HEK293 (cell line): ENCODE results near the gene AIG1.

ENCODE experiments used
- CTCF ChIA-PET: fragments of 350-600 bp; formaldehyde crosslinking; extraction: SDS; loops from one replicate; lab custom pipeline; 2021; ENCODE audit warnings: antibody characterized with exemption; lab: Yijun Ruan, JAX
- POLR2A ChIA-PET: fragments of 300-600 bp; formaldehyde crosslinking; extraction: SDS; loops from one replicate; lab custom pipeline; 2020; ENCODE audit warnings: antibody characterized with exemption, inconsistent platforms; lab: Yijun Ruan, JAX
- H3K27ac ChIP-seq: fragments of 200-500 bp; sonication (Bioruptor generic); 2 replicates; pipeline ENCODE4 v1.5.1; 2014; ENCODE audit warnings: low read depth, low read length, control low read depth, inconsistent platforms; ENCODE audit errors: extremely low read depth
- H3K36me3 ChIP-seq, 2 experiments: fragments of 200-500 bp in 1 of 2; sonication (Bioruptor generic) in 1 of 2; 1 replicate in 1 of 2; 2 replicates in 1 of 2; pipeline ENCODE4 v1.5.1; 2014 to 2017; ENCODE audit warnings: inconsistent platforms in 2 of 2, low read length in 2 of 2; ENCODE audit not compliant: control insufficient read depth in 2 of 2, insufficient read depth in 1 of 2
- H3K4me1 ChIP-seq: fragments of 200-500 bp; sonication (Bioruptor generic); 2 replicates; pipeline ENCODE4 v1.5.1; 2014; ENCODE audit warnings: mild to moderate bottlenecking, low read length, inconsistent platforms; ENCODE audit not compliant: control insufficient read depth, insufficient read depth
- H3K4me3 ChIP-seq: 2 replicates; pipeline ENCODE4 v1.5.1; 2011; ENCODE audit warnings: low read depth, mild to moderate bottlenecking, control low read depth, low read length, moderate library complexity
- H3K9me3 ChIP-seq: fragments of 200-500 bp; sonication (Bioruptor generic); 2 replicates; pipeline ENCODE4 v1.5.1; 2014; ENCODE audit warnings: low read depth, low read length, inconsistent platforms; ENCODE audit not compliant: control insufficient read depth, insufficient read depth
- KLF1 ChIP-seq: fragments of 450-650 bp; formaldehyde crosslinking; IDR thresholded peaks from 2 replicates; pipeline ENCODE4 v1.5.1; 2016; ENCODE audit warnings: missing biosample characterization, missing genetic modification characterization
- PRDM1 ChIP-seq: fragments of 450-650 bp; formaldehyde crosslinking; IDR thresholded peaks from 2 replicates; pipeline ENCODE4; 2016; ENCODE audit warnings: missing biosample characterization, missing genetic modification characterization
- REPIN1 ChIP-seq: fragments of 450-650 bp; formaldehyde crosslinking; IDR thresholded peaks from 2 replicates; pipeline ENCODE4 v1.5.1; 2017; ENCODE audit warnings: missing biosample characterization, missing genetic modification characterization, low read depth
- SALL2 ChIP-seq: fragments of 450-650 bp; formaldehyde crosslinking; IDR thresholded peaks from 2 replicates; pipeline ENCODE4 v1.5.0; 2017; ENCODE audit warnings: missing biosample characterization, mild to moderate bottlenecking, missing genetic modification characterization, borderline replicate concordance
- SCRT2 ChIP-seq: fragments of 450-650 bp; formaldehyde crosslinking; IDR thresholded peaks from 2 replicates; pipeline ENCODE4 v1.5.1; 2016; ENCODE audit warnings: missing biosample characterization, missing genetic modification characterization
- SP2 ChIP-seq: fragments of 450-650 bp; formaldehyde crosslinking; IDR thresholded peaks from 2 replicates; pipeline ENCODE4 v1.5.1; 2016; ENCODE audit warnings: missing biosample characterization, missing genetic modification characterization
- ZBTB1 ChIP-seq: fragments of 450-650 bp; formaldehyde crosslinking; IDR thresholded peaks from 2 replicates; pipeline ENCODE4 v1.5.1; 2016; ENCODE audit warnings: missing biosample characterization, missing genetic modification characterization
- ZFP41 ChIP-seq: fragments of 450-650 bp; formaldehyde crosslinking; IDR thresholded peaks from 2 replicates; pipeline ENCODE4 v1.5.1; 2016; ENCODE audit warnings: missing biosample characterization, missing genetic modification characterization, borderline replicate concordance
- ZNF112 ChIP-seq: fragments of 450-650 bp; formaldehyde crosslinking; IDR thresholded peaks from 2 replicates; pipeline ENCODE4 v1.5.0; 2017; ENCODE audit warnings: missing biosample characterization, missing genetic modification characterization
- ZNF48 ChIP-seq: fragments of 450-650 bp; formaldehyde crosslinking; IDR thresholded peaks from 2 replicates; pipeline ENCODE4 v1.5.1; 2016; ENCODE audit warnings: missing biosample characterization, missing genetic modification characterization
- ZNF549 ChIP-seq: fragments of 450-650 bp; IDR thresholded peaks from 2 replicates; pipeline ENCODE4 v1.5.1; 2018; ENCODE audit warnings: missing biosample characterization, missing genetic modification characterization, mild to moderate bottlenecking, inconsistent platforms, moderate library complexity
- ZNF610 ChIP-seq: fragments of 450-650 bp; formaldehyde crosslinking; IDR thresholded peaks from 2 replicates; pipeline ENCODE4 v1.5.1; 2016; ENCODE audit warnings: missing biosample characterization, missing genetic modification characterization, borderline replicate concordance
- ZNF621 ChIP-seq: fragments of 450-650 bp; formaldehyde crosslinking; IDR thresholded peaks from 2 replicates; pipeline ENCODE4 v1.5.1; 2017; ENCODE audit warnings: missing biosample characterization, missing genetic modification characterization
- ZNF623 ChIP-seq: fragments of 450-650 bp; formaldehyde crosslinking; IDR thresholded peaks from 2 replicates; pipeline ENCODE4 v1.5.1; 2016; ENCODE audit warnings: missing biosample characterization, missing genetic modification characterization
- ZNF626 ChIP-seq: fragments of 450-650 bp; sonication (Bioruptor Pico); formaldehyde crosslinking; IDR thresholded peaks from 2 replicates; pipeline ENCODE4 v1.5.1; 2018; ENCODE audit warnings: missing biosample characterization, missing genetic modification characterization, inconsistent platforms
- ZNF830 ChIP-seq: fragments of 450-650 bp; IDR thresholded peaks from 2 replicates; pipeline ENCODE4 v1.5.0; 2018; ENCODE audit warnings: missing biosample characterization, missing genetic modification characterization, low read depth, mild to moderate bottlenecking, moderate library complexity
- ZXDB ChIP-seq: fragments of 450-650 bp; formaldehyde crosslinking; IDR thresholded peaks from 2 replicates; pipeline ENCODE4 v1.5.1; 2016; ENCODE audit warnings: missing biosample characterization, missing genetic modification characterization
- TF ChIP-seq, protein P1 (sequence below): fragments of 450-650 bp; formaldehyde crosslinking; IDR thresholded peaks from 2 replicates; pipeline ENCODE4 v1.5.1; 2016; ENCODE audit warnings: missing biosample characterization, missing genetic modification characterization
- TF ChIP-seq, protein P2 (sequence below): fragments of 450-650 bp; formaldehyde crosslinking; IDR thresholded peaks from 2 replicates; pipeline ENCODE4 v1.5.1; 2016; ENCODE audit warnings: missing biosample characterization, missing genetic modification characterization
- TF ChIP-seq, protein P3 (sequence below): fragments of 450-650 bp; formaldehyde crosslinking; IDR thresholded peaks from 2 replicates; pipeline ENCODE4 v1.5.0; 2017; ENCODE audit warnings: missing biosample characterization, missing genetic modification characterization, borderline replicate concordance

The AIG1 gene

DNA sequence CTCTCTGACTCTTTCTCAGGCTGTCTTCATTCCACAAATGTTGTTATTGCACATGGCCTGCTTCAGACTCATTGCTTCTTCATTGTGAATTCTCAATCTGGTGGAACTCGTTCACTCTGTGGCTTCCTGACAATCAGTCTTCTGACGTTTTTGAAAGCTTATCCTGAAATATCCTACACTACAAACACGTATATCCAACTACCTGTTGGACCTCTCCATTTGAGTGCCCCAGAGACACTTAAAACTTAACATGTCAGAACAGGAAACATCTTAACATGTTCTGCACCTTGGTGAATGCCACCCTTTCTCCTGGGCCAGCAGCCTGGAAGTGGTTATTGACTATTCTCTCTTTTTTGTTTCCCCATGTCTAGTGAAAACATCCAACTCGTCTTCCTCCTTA is 50.8 kb downstream of the AIG1 start:
- CTCF ChIA-PET, result no interaction called here
- H3K27ac ChIP-seq, result no peak overlapping the region
- TF ChIP-seq ZNF626, result no peak
- TF ChIP-seq ZXDB (tag by site-specific recombination), result no peak
- no peak for TF ChIP-seq ZNF549
- TF ChIP-seq ZNF112 (tag by site-specific recombination), result no peak
- TF ChIP-seq SCRT2 (tag by site-specific recombination), result peak; percentile 60
- TF ChIP-seq, protein P1, sequence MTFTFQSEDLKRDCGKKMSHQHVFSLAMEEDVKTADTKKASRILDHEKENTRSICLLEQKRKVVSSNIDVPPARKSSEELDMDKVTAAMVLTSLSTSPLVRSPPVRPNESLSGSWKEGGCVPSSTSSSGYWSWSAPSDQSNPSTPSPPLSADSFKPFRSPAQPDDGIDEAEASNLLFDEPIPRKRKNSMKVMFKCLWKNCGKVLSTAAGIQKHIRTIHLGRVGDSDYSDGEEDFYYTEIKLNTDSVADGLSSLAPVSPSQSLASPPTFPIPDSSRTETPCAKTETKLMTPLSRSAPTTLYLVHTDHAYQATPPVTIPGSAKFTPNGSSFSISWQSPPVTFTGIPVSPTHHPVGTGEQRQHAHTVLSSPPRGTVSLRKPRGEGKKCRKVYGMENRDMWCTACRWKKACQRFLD (tag by site-specific recombination), result no peak
- no peak for TF ChIP-seq PRDM1
- no peak for TF ChIP-seq SALL2
- no peaks in the 10 kb centered on the region for H3K36me3 ChIP-seq
- POLR2A ChIA-PET, result no interaction called here
- H3K9me3 ChIP-seq, result no peaks in the 10 kb centered on the region
- no peak overlapping the region for H3K4me3 ChIP-seq
- no peaks in the 10 kb centered on the region for H3K4me1 ChIP-seq

DNA sequence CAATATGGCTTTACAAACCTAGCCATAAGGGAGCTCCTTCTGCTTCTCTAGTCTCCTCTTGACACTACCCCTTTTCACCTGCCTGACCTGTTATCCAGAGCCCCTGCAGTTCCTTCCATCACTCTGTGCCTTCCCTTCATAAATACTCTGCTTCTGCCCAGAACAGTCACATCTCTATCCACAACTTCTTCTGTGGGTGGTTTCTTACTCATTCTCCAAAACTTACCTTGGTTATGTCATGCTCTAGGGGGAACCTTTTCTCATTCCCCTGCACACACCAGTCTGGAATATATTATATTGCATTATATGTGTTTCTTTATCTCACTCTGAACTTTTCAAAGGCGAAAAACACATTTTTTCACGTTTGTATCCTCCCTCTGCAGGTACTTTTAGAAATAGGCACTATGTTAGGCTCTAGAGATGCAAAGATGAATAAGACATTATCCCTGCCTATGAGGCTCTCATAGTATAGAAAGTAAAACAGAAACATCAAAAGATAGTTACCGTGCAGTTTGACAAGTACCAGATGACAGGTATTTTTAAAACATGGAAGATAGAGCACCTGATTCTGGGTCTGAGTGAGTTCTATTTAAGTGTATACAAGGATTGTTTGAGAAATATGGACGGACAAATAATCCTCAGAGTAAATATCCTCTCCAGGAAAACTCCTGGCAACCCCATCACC is 51.5 kb downstream of the AIG1 start:
- POLR2A ChIA-PET, result no interaction called here
- no peaks in the 10 kb centered on the region for H3K9me3 ChIP-seq
- no peaks in the 10 kb centered on the region for H3K36me3 ChIP-seq
- no peaks in the 10 kb centered on the region for H3K4me1 ChIP-seq
- CTCF ChIA-PET, result no interaction called here
- H3K27ac ChIP-seq, result no peak overlapping the region
- TF ChIP-seq ZFP41, result no peak
- TF ChIP-seq KLF1, result no peak
- no peak for TF ChIP-seq ZNF623 (tag by site-specific recombination)
- no peak for TF ChIP-seq ZBTB1
- TF ChIP-seq, protein P2, sequence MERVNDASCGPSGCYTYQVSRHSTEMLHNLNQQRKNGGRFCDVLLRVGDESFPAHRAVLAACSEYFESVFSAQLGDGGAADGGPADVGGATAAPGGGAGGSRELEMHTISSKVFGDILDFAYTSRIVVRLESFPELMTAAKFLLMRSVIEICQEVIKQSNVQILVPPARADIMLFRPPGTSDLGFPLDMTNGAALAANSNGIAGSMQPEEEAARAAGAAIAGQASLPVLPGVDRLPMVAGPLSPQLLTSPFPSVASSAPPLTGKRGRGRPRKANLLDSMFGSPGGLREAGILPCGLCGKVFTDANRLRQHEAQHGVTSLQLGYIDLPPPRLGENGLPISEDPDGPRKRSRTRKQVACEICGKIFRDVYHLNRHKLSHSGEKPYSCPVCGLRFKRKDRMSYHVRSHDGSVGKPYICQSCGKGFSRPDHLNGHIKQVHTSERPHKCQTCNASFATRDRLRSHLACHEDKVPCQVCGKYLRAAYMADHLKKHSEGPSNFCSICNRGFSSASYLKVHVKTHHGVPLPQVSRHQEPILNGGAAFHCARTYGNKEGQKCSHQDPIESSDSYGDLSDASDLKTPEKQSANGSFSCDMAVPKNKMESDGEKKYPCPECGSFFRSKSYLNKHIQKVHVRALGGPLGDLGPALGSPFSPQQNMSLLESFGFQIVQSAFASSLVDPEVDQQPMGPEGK (tag by site-specific recombination), result no peak
- TF ChIP-seq, protein P3, sequence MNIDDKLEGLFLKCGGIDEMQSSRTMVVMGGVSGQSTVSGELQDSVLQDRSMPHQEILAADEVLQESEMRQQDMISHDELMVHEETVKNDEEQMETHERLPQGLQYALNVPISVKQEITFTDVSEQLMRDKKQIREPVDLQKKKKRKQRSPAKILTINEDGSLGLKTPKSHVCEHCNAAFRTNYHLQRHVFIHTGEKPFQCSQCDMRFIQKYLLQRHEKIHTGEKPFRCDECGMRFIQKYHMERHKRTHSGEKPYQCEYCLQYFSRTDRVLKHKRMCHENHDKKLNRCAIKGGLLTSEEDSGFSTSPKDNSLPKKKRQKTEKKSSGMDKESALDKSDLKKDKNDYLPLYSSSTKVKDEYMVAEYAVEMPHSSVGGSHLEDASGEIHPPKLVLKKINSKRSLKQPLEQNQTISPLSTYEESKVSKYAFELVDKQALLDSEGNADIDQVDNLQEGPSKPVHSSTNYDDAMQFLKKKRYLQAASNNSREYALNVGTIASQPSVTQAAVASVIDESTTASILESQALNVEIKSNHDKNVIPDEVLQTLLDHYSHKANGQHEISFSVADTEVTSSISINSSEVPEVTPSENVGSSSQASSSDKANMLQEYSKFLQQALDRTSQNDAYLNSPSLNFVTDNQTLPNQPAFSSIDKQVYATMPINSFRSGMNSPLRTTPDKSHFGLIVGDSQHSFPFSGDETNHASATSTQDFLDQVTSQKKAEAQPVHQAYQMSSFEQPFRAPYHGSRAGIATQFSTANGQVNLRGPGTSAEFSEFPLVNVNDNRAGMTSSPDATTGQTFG (tag by site-specific recombination), result no peak
- TF ChIP-seq SP2 (tag by site-specific recombination), result no peak
- TF ChIP-seq, all 188 proteins: peak for 0
- H3K4me3 ChIP-seq, result no peak overlapping the region

DNA sequence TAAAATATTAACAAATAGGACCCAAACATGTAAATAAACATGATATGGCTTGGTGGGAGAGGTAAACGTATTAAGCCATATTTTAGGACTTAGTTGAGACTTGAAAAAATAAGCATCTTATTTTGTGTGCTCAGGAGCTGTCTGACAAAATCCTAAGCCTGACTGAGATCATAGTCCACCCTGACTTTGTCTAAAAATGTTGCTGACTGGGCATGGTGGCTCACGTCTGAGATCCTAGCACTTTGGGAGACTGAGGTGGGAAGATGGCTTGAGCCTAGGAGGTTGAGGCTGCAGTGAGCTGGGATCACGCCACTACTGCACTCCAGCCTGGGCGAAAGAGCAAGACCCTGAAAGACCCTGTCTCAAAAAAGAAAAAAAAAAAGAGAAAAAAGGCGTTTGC is 52.1 kb downstream of the AIG1 start:
- TF ChIP-seq ZNF830 (no peak), ZNF621 (tag by site-specific recombination) (no peak), ZNF48 (tag by site-specific recombination) (no peak), ZNF610 (tag by site-specific recombination) (no peak), REPIN1 (tag by site-specific recombination) (no peak)
- Histone ChIP-seq H3K36me3 (no peaks in the 10 kb centered on the region), H3K4me3 (no peak overlapping the region), H3K9me3 (no peaks in the 10 kb centered on the region), H3K27ac (no peak overlapping the region), H3K4me1 (no peaks in the 10 kb centered on the region)
- POLR2A ChIA-PET, result no interaction called here
- CTCF ChIA-PET, result interaction anchor here (0.7 kb wide), 1 partner anchor 226 kb away, joined by 3 read pairs; no protein-coding TSS in a partner anchor
